K562 (cell line): ENCODE measurements around the gene KHSRP. TPM values are rescaled to one million over a fixed set of nuclear protein-coding genes. Genes with fewer than 3 reads are reported as not detected.

Experiments
- ATF1 ChIP-seq, 2 experiments: fragments of 450-650 bp in 1 of 2; IDR thresholded peaks; 2 replicates each; pipeline ENCODE4 v1.6.1; 2016; ENCODE audit warnings: missing compliant biosample characterization in 1 of 2, missing genetic modification characterization in 1 of 2
- CREM ChIP-seq: IDR thresholded peaks from 2 replicates; pipeline ENCODE4 v1.6.1; 2014; ENCODE audit warnings: antibody characterized with exemption, low read depth
- DACH1 ChIP-seq: fragments of 450-650 bp; IDR thresholded peaks from 2 replicates; pipeline ENCODE4 v1.6.1; 2018; ENCODE audit not compliant: partially characterized antibody
- GTF2F1 ChIP-seq: IDR thresholded peaks from 2 replicates; pipeline ENCODE4 v1.6.1; 2011; ENCODE audit warnings: low read depth, low read length, improper control_type of control experiment
- HDAC6 ChIP-seq: IDR thresholded peaks from 2 replicates; pipeline ENCODE4 v1.6.1; 2012; ENCODE audit warnings: low read depth, mild to moderate bottlenecking, control low read depth, inconsistent platforms, low read length, moderate library complexity
- HLTF ChIP-seq: fragments of 450-650 bp; IDR thresholded peaks from 2 replicates; pipeline ENCODE4 v1.6.1; 2016
- KLF16 ChIP-seq: IDR thresholded peaks from 2 replicates; pipeline ENCODE4 v1.6.1; 2016; ENCODE audit warnings: antibody characterized with exemption
- MCM5 ChIP-seq: fragments of 450-650 bp; IDR thresholded peaks from 2 replicates; pipeline ENCODE4 v1.6.1; 2016; ENCODE audit warnings: low read depth
- MEIS2 ChIP-seq: fragments of 450-650 bp; IDR thresholded peaks from 2 replicates; pipeline ENCODE4 v1.6.1; 2014; ENCODE audit warnings: mild to moderate bottlenecking; ENCODE audit not compliant: partially characterized antibody
- NFE2 ChIP-seq: IDR thresholded peaks from 2 replicates; pipeline ENCODE4 v1.6.1; 2014; ENCODE audit warnings: antibody characterized with exemption, low read depth
- NUFIP1 ChIP-seq: fragments of 450-650 bp; IDR thresholded peaks from 2 replicates; pipeline ENCODE4 v1.6.1; 2018; ENCODE audit not compliant: partially characterized antibody
- PHF21A ChIP-seq: fragments of 450-650 bp; IDR thresholded peaks from 2 replicates; pipeline ENCODE4 v1.6.1; 2017; ENCODE audit warnings: low read depth, borderline replicate concordance
- STAG1 ChIP-seq: sonication (generic); formaldehyde crosslinking; IDR thresholded peaks from 2 replicates; pipeline ENCODE4 v1.5.0; 2020; ENCODE audit warnings: missing genetic modification reagents, borderline replicate concordance
- TRIM24 ChIP-seq, 2 experiments: fragments of 450-650 bp; IDR thresholded peaks; 2 replicates each; pipeline ENCODE4 v1.6.1; 2016
- ZNF124 ChIP-seq: sonication (generic); formaldehyde crosslinking; IDR thresholded peaks from 2 replicates; pipeline ENCODE4 v1.8.1; 2022; ENCODE audit warnings: missing genetic modification reagents
- polyA plus RNA-seq, 8 experiments: library from polyadenylated mRNA; depleted of rRNA in 4 of 8; stranded (reverse) in 5 of 8; unstranded in 3 of 8; fragments of >200 nt; fragmentation: Nextera tagmentation in 2 of 8; fragmentation: Illumina TruSeq in 1 of 8; extraction: Ambion mirVana in 2 of 8; extraction: Trizol in 1 of 8; gene quantifications; 2 replicates each; pipeline versions ENCODE4 v1.2.1 to v1.2.3, GENCODE V29; 2011 to 2014; ENCODE audit warnings: inconsistent platforms in 1 of 8, missing spikeins in 1 of 8
- total RNA-seq, 7 experiments: library from RNA; depleted of rRNA in 6 of 7; stranded (reverse); fragments of >200 nt in 6 of 7; fragmentation: Illumina TruSeq in 2 of 7; extraction: Trizol in 2 of 7; gene quantifications; 2 replicates each; pipeline versions ENCODE4 v1.2.1 to v1.2.3, GENCODE V29; 2011 to 2021; ENCODE audit warnings: low replicate concordance in 1 of 7
- TF ChIP-seq, protein P1 (sequence below): sonication (generic); formaldehyde crosslinking; IDR thresholded peaks from 2 replicates; pipeline ENCODE4 v1.9.0; 2022; ENCODE audit warnings: mild to moderate bottlenecking, missing genetic modification reagents
- TF ChIP-seq, protein P2 (sequence below), 2 experiments: IDR thresholded peaks; 2 replicates each; pipeline ENCODE4 v1.6.1; 2012; ENCODE audit warnings: improper control_type of control experiment in 2 of 2, low read depth in 2 of 2, low read length in 2 of 2, borderline replicate concordance in 1 of 2
- TF ChIP-seq, protein P3 (sequence below): fragments of 250-450 bp; sonication (Bioruptor Pico); IDR thresholded peaks from 2 replicates; pipeline ENCODE4 v1.4.0; 2020
- TF ChIP-seq, protein P4 (sequence below): fragments of 250-450 bp; sonication (Bioruptor Pico); IDR thresholded peaks from 2 replicates; pipeline ENCODE4 v1.8.0; 2021; ENCODE audit warnings: moderate library complexity, mild to moderate bottlenecking, inconsistent platforms

The KHSRP gene
- total and polyA plus RNA-seq, 9 of the 15 experiments (the other 6 are each of a cell fraction or from before 2014, with no cell fraction given), result 4.2 to 564 (median 139) TPM

DNA sequence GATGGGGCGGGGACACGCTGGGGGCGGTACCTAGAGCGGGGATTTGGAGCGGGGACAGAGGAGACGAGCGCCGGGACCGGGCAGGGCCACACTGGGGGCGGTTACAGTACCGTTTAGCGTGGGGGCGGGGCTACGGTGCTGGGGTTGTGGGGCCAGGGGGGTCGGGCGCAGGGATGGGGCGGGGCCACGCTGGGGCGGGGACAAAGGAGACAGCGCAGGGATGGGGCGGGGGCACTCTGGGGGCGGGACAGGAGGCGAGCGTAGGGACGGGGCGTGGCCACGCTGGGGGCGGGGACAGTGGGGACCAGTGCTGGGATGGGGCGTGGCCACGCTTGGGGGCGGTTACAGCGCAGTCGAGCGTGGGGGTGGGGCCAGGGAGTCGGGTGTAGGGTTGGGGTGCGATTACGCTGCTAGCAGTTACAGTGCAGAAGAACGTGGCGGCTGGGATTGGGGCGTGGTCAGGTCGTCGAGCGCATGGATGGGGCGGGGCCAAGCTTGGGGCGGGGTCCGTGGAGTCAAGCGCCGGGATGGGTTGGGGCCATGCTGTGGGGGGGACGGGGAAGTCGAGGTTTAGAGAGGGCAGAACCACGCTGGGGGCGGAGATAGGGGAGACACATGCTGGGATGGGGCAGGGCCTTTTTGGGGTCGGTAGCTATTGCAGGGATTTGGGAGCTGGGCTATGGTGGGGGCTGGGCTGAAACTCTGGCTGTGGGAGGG, 51.4 kb downstream of the KHSRP start (continued):
- TF ChIP-seq, protein P1, sequence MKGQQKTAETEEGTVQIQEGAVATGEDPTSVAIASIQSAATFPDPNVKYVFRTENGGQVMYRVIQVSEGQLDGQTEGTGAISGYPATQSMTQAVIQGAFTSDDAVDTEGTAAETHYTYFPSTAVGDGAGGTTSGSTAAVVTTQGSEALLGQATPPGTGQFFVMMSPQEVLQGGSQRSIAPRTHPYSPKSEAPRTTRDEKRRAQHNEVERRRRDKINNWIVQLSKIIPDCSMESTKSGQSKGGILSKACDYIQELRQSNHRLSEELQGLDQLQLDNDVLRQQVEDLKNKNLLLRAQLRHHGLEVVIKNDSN (CRISPR knock-in tag), result no peak
- TF ChIP-seq DACH1 (no peak), MEIS2 (no peak), STAG1 (CRISPR knock-in tag) (no peak), HLTF (no peak), ZNF124 (no peak), MCM5 (no peak), CREM (peak; percentile 82), ATF1 (CRISPR knock-in tag; IDR thresholded peaks at IDR 0.05) (no peak), ATF1 (tag; IDR thresholded peaks at IDR 0.05) (no peak), KLF16 (no peak), GTF2F1 (no peak), NUFIP1 (no peak), HDAC6 (no peak), PHF21A (no peak), TRIM24 (IDR thresholded peaks at IDR 0.05) (0 out of 4 replicates have a peak, but pooled peaks of 1 of the 2 experiments have one; percentile 34), NFE2 (no peak)
- TF ChIP-seq, protein P2, sequence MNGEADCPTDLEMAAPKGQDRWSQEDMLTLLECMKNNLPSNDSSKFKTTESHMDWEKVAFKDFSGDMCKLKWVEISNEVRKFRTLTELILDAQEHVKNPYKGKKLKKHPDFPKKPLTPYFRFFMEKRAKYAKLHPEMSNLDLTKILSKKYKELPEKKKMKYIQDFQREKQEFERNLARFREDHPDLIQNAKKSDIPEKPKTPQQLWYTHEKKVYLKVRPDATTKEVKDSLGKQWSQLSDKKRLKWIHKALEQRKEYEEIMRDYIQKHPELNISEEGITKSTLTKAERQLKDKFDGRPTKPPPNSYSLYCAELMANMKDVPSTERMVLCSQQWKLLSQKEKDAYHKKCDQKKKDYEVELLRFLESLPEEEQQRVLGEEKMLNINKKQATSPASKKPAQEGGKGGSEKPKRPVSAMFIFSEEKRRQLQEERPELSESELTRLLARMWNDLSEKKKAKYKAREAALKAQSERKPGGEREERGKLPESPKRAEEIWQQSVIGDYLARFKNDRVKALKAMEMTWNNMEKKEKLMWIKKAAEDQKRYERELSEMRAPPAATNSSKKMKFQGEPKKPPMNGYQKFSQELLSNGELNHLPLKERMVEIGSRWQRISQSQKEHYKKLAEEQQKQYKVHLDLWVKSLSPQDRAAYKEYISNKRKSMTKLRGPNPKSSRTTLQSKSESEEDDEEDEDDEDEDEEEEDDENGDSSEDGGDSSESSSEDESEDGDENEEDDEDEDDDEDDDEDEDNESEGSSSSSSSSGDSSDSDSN (IDR thresholded peaks at IDR 0.05; ENCODE audit: borderline replicate concordance in 1 of 2, low read depth in 2 of 2, low read length in 2 of 2), result no peak
- TF ChIP-seq, protein P3, sequence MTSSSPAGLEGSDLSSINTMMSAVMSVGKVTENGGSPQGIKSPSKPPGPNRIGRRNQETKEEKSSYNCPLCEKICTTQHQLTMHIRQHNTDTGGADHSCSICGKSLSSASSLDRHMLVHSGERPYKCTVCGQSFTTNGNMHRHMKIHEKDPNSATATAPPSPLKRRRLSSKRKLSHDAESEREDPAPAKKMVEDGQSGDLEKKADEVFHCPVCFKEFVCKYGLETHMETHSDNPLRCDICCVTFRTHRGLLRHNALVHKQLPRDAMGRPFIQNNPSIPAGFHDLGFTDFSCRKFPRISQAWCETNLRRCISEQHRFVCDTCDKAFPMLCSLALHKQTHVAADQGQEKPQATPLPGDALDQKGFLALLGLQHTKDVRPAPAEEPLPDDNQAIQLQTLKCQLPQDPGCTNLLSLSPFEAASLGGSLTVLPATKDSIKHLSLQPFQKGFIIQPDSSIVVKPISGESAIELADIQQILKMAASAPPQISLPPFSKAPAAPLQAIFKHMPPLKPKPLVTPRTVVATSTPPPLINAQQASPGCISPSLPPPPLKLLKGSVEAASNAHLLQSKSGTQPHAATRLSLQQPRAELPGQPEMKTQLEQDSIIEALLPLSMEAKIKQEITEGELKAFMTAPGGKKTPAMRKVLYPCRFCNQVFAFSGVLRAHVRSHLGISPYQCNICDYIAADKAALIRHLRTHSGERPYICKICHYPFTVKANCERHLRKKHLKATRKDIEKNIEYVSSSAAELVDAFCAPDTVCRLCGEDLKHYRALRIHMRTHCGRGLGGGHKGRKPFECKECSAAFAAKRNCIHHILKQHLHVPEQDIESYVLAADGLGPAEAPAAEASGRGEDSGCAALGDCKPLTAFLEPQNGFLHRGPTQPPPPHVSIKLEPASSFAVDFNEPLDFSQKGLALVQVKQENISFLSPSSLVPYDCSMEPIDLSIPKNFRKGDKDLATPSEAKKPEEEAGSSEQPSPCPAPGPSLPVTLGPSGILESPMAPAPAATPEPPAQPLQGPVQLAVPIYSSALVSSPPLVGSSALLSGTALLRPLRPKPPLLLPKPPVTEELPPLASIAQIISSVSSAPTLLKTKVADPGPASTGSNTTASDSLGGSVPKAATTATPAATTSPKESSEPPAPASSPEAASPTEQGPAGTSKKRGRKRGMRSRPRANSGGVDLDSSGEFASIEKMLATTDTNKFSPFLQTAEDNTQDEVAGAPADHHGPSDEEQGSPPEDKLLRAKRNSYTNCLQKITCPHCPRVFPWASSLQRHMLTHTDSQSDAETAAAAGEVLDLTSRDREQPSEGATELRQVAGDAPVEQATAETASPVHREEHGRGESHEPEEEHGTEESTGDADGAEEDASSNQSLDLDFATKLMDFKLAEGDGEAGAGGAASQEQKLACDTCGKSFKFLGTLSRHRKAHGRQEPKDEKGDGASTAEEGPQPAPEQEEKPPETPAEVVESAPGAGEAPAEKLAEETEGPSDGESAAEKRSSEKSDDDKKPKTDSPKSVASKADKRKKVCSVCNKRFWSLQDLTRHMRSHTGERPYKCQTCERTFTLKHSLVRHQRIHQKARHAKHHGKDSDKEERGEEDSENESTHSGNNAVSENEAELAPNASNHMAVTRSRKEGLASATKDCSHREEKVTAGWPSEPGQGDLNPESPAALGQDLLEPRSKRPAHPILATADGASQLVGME, result no peak
- TF ChIP-seq, protein P4, sequence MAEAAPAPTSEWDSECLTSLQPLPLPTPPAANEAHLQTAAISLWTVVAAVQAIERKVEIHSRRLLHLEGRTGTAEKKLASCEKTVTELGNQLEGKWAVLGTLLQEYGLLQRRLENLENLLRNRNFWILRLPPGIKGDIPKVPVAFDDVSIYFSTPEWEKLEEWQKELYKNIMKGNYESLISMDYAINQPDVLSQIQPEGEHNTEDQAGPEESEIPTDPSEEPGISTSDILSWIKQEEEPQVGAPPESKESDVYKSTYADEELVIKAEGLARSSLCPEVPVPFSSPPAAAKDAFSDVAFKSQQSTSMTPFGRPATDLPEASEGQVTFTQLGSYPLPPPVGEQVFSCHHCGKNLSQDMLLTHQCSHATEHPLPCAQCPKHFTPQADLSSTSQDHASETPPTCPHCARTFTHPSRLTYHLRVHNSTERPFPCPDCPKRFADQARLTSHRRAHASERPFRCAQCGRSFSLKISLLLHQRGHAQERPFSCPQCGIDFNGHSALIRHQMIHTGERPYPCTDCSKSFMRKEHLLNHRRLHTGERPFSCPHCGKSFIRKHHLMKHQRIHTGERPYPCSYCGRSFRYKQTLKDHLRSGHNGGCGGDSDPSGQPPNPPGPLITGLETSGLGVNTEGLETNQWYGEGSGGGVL (CRISPR knock-in tag), result no peak
